AG09319 (cell line): Measurements from ENCODE around the gene ECM1.

ENCODE experiments used
- DNase-seq: peaks from one replicate; pipeline ENCODE4 v3.0.0-alpha.2; 2010; ENCODE audit warnings: low read depth; ENCODE audit errors: extremely low read depth
- TF ChIP-seq, protein P1 (sequence below): IDR thresholded peaks from 2 replicates; pipeline ENCODE4 v1.5.1; 2011; ENCODE audit warnings: low read depth, mild to moderate bottlenecking, inconsistent platforms, low read length, moderate library complexity

ECM1 gene

DNA sequence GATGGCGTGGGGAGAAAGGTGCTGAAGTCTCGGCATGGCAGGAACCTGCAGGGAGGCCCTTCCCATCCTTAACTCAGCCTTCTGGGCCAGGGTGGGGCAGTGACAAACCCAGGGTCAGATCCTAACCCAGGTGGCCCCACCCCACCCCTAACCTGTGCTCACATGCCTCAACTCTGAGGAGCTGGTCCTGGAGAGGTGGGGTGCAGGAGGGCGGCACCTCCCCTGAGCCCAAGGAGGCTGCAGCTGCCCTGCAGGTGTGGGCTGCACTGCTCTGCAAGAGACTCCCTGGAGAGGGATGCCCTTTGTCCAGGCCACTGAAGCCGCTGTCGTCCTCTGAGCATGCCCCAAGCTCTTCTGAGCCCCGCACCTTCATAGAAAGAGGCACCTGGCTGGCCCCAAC lies 26.1 kb downstream of the ECM1 start:
- TF ChIP-seq, protein P1, sequence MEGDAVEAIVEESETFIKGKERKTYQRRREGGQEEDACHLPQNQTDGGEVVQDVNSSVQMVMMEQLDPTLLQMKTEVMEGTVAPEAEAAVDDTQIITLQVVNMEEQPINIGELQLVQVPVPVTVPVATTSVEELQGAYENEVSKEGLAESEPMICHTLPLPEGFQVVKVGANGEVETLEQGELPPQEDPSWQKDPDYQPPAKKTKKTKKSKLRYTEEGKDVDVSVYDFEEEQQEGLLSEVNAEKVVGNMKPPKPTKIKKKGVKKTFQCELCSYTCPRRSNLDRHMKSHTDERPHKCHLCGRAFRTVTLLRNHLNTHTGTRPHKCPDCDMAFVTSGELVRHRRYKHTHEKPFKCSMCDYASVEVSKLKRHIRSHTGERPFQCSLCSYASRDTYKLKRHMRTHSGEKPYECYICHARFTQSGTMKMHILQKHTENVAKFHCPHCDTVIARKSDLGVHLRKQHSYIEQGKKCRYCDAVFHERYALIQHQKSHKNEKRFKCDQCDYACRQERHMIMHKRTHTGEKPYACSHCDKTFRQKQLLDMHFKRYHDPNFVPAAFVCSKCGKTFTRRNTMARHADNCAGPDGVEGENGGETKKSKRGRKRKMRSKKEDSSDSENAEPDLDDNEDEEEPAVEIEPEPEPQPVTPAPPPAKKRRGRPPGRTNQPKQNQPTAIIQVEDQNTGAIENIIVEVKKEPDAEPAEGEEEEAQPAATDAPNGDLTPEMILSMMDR = no peak
- DNase-seq = no peak

DNA sequence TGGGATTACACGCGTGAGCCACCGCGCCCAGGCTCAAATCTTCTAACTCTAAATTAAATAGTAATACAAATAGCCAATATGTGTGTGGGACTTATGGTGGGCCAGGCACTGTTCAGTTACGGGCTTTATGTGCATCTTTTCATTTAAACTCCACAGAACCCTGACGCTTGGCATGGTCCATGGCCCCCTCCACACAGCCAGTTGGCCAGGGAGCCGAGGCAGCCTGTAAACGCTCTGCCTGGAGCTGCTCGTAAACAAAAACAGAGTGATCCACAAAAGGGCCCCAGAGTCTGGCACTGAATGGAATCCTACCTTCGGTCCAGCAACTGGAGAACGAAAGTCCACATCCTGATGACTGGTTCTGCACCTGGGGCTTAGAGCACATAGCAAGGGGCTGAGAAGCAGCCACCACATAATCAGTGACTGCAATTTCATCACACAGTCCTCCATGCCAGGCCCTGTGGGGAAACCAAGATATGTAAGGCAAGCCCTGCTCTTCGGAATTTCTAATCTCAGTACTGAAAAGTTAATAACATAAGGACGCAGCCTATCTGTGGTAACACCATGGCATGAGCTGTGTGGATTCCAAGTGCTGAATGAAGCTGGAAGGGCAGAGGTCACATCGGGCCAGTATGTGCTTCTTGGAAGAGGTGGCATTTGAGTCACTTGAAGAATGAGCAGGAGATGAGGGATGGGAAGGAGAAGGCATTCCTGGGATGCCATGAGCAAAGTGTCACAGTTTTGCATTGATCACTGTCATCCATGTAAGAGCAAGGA lies 27.8 kb downstream of the ECM1 start:
- TF ChIP-seq, protein P1 = no peak
- DNase-seq = no peak

DNA sequence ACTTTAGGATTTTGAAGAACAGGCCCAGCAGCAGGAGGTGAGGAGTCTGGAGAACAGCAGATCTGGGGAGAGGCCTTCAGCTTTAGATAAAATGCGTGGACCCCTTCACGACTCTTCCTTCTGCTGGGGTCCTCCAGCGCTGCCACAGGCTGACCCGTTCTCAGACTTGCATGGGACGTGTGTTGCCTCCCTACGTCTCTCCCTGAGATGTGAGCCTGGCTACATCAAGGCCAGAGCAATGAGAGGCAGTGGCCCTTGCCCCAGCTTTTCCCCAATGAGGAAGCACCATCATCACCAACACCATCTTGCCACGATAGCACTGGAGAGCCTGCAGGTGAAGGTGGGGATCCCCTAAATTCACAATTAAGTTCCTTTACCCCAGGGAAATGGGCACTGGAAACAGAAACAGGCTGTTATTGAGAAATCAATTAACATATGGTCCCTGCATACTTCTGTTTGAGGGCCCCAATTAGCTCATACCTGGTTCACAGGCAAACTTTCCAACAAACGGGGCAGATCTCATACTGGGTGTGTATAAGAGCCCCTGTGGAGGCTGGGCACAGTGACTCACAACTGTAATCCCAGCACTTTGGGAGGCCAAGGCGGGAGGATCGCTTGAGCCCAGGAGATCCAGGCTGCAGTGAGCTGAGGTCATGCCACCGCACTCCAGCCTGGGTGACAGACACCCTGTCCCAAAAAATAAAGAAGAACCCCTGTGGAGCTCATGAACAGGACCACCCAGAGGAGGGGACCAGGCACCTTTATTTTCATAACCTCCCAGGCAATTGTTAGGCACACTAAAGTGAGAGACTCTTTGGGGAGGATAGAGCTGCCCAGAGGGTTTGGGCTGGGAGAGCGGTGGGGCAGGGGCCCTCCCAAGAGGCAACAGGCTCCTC lies 29.2 kb downstream of the ECM1 start:
- DNase-seq = no peak
- TF ChIP-seq, protein P1 = no peak

DNA sequence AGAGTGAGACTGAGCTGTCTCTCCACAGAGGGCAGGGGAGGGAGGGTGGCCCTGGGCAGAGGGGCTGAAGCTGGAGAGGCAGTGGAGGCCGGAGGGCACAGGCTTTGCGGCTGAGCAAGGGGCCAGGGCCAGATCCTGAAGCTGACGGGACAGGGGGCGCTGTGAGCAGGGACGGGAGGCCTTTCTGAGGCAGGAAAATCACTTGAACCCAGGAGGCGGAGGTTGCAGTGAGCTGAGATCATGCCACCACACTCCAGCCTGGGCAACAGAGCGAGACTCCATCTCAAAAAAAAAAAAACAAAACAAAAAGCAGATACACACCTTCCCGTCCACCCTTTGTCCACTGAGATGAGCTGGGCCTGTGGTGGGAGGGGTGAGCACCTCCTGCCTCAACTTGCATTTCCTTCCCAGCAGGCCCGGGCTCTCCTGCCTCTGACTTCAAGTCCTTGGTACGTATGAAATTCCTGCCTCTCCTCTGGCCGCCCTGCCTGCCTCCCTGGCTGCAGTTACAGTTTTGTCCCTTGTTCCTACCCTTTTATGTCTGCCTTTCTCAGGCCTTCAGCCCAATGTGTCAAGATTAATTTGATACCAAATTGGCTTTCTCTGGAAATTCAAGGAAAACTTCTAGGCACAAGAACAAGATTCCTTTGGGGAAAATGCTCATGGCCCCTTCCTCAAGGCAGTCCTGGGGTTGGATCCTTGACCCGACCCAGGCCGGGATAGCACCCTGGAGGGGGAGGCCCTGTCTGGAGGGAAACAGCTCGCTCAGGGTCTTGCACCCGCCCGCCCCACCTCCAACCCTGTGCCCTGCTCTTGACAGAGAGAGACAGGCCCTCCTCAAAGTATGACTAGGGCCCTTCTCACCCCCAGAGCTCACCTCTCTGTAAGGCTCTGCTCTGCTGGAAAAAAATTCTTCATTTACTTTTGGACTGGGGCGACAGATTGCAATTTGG lies 30.1 kb downstream of the ECM1 start:
- peak; percentile 60 for DNase-seq
- TF ChIP-seq, protein P1 = peak; percentile 10

DNA sequence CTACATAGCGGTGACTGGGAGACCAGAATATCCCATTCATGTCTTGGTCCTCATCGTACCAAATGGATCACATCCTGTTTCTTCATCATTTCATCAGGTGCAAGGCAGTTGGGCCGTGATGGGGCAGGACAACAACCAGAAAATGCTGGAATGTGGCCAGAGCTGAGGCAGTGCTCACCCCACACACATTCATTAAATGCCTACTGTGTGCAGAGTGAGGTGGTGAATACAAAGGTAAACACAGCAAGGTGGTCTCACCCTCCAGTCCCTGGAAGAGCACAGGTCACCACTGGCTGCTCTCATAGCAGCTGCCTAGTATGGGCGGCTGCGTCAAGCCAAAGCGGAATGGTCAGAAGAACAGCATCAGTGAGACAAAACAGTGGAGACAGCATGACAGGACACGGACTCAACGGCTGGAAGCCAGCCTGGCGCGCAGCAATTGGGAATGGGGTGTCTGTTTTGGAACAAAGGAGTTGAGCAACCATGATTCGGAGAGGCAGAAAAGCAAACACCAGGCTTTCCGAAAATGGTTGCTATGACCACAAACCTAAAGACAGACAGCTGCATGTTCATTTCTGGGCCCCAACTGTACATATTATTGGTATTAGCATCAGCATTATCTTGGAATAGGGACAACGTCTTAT lies 35.7 kb downstream of the ECM1 start:
- TF ChIP-seq, protein P1 = no peak
- no peak for DNase-seq

DNA sequence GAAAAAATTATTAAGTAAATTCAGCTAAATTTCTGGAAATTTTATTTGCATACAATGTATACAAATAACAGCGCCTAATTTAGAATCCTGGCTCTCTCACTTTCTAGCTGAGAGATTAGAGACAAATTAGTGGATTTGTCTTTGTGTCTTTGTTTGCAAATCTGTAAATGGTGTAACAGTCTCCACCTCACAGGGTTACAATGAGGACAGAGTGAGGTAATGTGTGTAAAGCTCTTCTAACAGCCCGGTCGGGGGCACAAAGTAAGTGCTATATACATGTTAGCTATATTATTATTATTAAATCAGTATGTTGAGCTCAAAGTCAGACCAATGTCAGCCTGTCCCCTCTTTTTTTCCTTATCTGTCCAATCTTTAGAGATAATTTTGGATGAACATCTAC lies 36.3 kb downstream of the ECM1 start:
- no peak for DNase-seq
- TF ChIP-seq, protein P1 = no peak
